HepG2 (cell line): ENCODE data around the gene STK4. TPM values are rescaled to one million over a fixed set of nuclear protein-coding genes. Genes with fewer than 3 reads are reported as not detected.

ENCODE experiments used
- BCL3 ChIP-seq: sonication (generic); formaldehyde crosslinking; IDR thresholded peaks from 2 replicates; pipeline ENCODE4 v1.5.1; 2020; ENCODE audit warnings: mild to moderate bottlenecking, missing genetic modification reagents, moderate library complexity
- CERS6 ChIP-seq: sonication (generic); formaldehyde crosslinking; IDR thresholded peaks from 2 replicates; pipeline ENCODE4 v1.5.0; 2020; ENCODE audit warnings: missing genetic modification reagents
- FOXA1 ChIP-seq, 2 experiments: fragments of 450-650 bp in 1 of 2; sonication (generic) in 1 of 2; formaldehyde crosslinking in 1 of 2; IDR thresholded peaks; 2 replicates each; pipeline versions ENCODE4 v1.4.0 to v1.6.1; 2016 to 2020; ENCODE audit warnings: missing genetic modification reagents in 1 of 2
- FOXJ3 ChIP-seq: sonication (generic); formaldehyde crosslinking; IDR thresholded peaks from 2 replicates; pipeline ENCODE4 v1.4.0; 2020; ENCODE audit warnings: missing genetic modification reagents, mild to moderate bottlenecking, borderline replicate concordance
- FOXP1 ChIP-seq, 2 experiments: fragments of 450-650 bp in 1 of 2; IDR thresholded peaks; 2 replicates each; pipeline ENCODE4 v1.6.1; 2017 to 2018; ENCODE audit warnings: antibody characterized with exemption in 1 of 2
- GLI4 ChIP-seq: sonication (generic); formaldehyde crosslinking; IDR thresholded peaks from 2 replicates; pipeline ENCODE4 v1.5.1; 2020; ENCODE audit warnings: missing genetic modification reagents, mild to moderate bottlenecking, moderate library complexity, borderline replicate concordance
- IRF2 ChIP-seq: IDR thresholded peaks from 2 replicates; pipeline ENCODE4 v1.6.1; 2018; ENCODE audit warnings: missing genetic modification reagents, missing compliant biosample characterization
- MAFF ChIP-seq: IDR thresholded peaks from 2 replicates; pipeline ENCODE4 v1.6.1; 2011; ENCODE audit warnings: low read depth, low read length, improper control_type of control experiment
- MBD4 ChIP-seq: IDR thresholded peaks from 2 replicates; pipeline ENCODE4 v1.6.1; 2012; ENCODE audit warnings: low read length, inconsistent platforms, borderline replicate concordance
- PATZ1 ChIP-seq: sonication (generic); formaldehyde crosslinking; IDR thresholded peaks from 2 replicates; pipeline ENCODE4 v1.4.0; 2020; ENCODE audit warnings: missing genetic modification reagents
- PRDM15 ChIP-seq: sonication (generic); formaldehyde crosslinking; IDR thresholded peaks from 2 replicates; pipeline ENCODE4 v1.4.0; 2020; ENCODE audit warnings: missing genetic modification reagents
- PRMT3 ChIP-seq: sonication (generic); formaldehyde crosslinking; IDR thresholded peaks from 2 replicates; pipeline ENCODE4 v1.8.1; 2022; ENCODE audit warnings: low read depth, mild to moderate bottlenecking, moderate library complexity, missing genetic modification reagents, borderline replicate concordance
- SMAD3 ChIP-seq: sonication (generic); formaldehyde crosslinking; IDR thresholded peaks from 2 replicates; pipeline ENCODE4 v1.4.0; 2020; ENCODE audit warnings: missing genetic modification reagents
- SOX5 ChIP-seq: IDR thresholded peaks from 2 replicates; pipeline ENCODE4 v1.6.1; 2016; ENCODE audit warnings: borderline replicate concordance
- TSC22D2 ChIP-seq: sonication (generic); formaldehyde crosslinking; IDR thresholded peaks from 2 replicates; pipeline ENCODE4 v1.5.1; 2020; ENCODE audit warnings: missing genetic modification reagents, mild to moderate bottlenecking, borderline replicate concordance
- U2AF1 ChIP-seq: fragments of 200-400 bp; formaldehyde crosslinking; optimal IDR thresholded peaks from 2 replicates; pipeline ENCODE3; 2017; ENCODE audit warnings: mild to moderate bottlenecking, low read depth, low read length
- ZBTB1 ChIP-seq: sonication (generic); formaldehyde crosslinking; IDR thresholded peaks from 2 replicates; pipeline ENCODE4 v1.4.0; 2020; ENCODE audit warnings: missing genetic modification reagents, borderline replicate concordance
- ZKSCAN1 ChIP-seq: fragments of 150-350 bp; IDR thresholded peaks from 2 replicates; pipeline ENCODE4 v1.6.1; 2014; ENCODE audit warnings: low read length
- ZNF329 ChIP-seq: sonication (generic); formaldehyde crosslinking; IDR thresholded peaks from 2 replicates; pipeline ENCODE4 v1.9.0; 2021; ENCODE audit warnings: low read depth, mild to moderate bottlenecking, missing genetic modification reagents
- ZNF773 ChIP-seq: sonication (generic); formaldehyde crosslinking; IDR thresholded peaks from 2 replicates; pipeline ENCODE4 v1.4.0; 2020; ENCODE audit warnings: missing genetic modification reagents, borderline replicate concordance
- ZNF777 ChIP-seq: sonication (generic); formaldehyde crosslinking; IDR thresholded peaks from 2 replicates; pipeline ENCODE4 v1.4.0; 2020; ENCODE audit warnings: missing genetic modification reagents
- ZNF781 ChIP-seq: sonication (generic); formaldehyde crosslinking; IDR thresholded peaks from 2 replicates; pipeline ENCODE4 v1.5.1; 2020; ENCODE audit warnings: borderline replicate concordance, mild to moderate bottlenecking, missing genetic modification reagents; ENCODE audit errors: not compliant biosample characterization
- ZSCAN25 ChIP-seq: sonication (generic); formaldehyde crosslinking; IDR thresholded peaks from 2 replicates; pipeline ENCODE4 v1.8.0; 2022; ENCODE audit warnings: mild to moderate bottlenecking, missing genetic modification reagents
- polyA plus RNA-seq, 8 experiments: library from polyadenylated mRNA; depleted of rRNA in 3 of 8; stranded (reverse) in 7 of 8; unstranded in 1 of 8; fragments of >200 nt; fragmentation: Illumina TruSeq in 4 of 8; extraction: Trizol in 4 of 8; gene quantifications; 2 replicates each; pipeline versions ENCODE4 v1.2.1 to v1.2.3, GENCODE V29; 2011 to 2016; ENCODE audit warnings: low read depth in 4 of 8, missing spikeins in 1 of 8, mixed read lengths in 1 of 8; ENCODE audit not compliant: insufficient read depth in 1 of 8
- total RNA-seq, 5 experiments: library from RNA; depleted of rRNA; stranded (reverse); fragments of >200 nt; fragmentation: Illumina TruSeq; extraction: Trizol; gene quantifications; 2 replicates each; pipeline ENCODE4 v1.2.3, GENCODE V29; 2016; ENCODE audit warnings: low read depth in 1 of 5

Gene STK4
- total and polyA plus RNA-seq, 2 of the 13 experiments (the other 11 are each of a cell fraction or from before 2014, with no cell fraction given), result 25.6 to 38.3 TPM

GRCh38 chr20:44959638-44960102 lies 6.6 kb upstream of the STK4 start (continued):
- TF ChIP-seq MAFF (no peak), FOXA1 (IDR thresholded peaks at IDR 0.05) (no peak), FOXA1 (CRISPR knock-in tag; IDR thresholded peaks at IDR 0.05) (peak; percentile 70), ZNF773 (CRISPR knock-in tag) (no peak), PRDM15 (CRISPR knock-in tag) (no peak), ZNF777 (CRISPR knock-in tag) (no peak), IRF2 (CRISPR knock-in tag) (no peak), PRMT3 (no peak), ZKSCAN1 (no peak), MBD4 (no peak), ZBTB1 (0 out of 2 replicates have a peak, but pooled peaks have one; percentile 8), PATZ1 (peak; percentile 75), U2AF1 (no peak), CERS6 (CRISPR knock-in tag) (0 out of 2 replicates have a peak, but pooled peaks have one; percentile 10), ZNF781 (CRISPR knock-in tag) (no peak), TSC22D2 (no peak), SMAD3 (CRISPR knock-in tag) (0 out of 2 replicates have a peak, but pooled peaks have one; percentile 2), BCL3 (no peak), ZNF329 (no peak), FOXP1 (IDR thresholded peaks at IDR 0.05) (no peak), FOXP1 (CRISPR knock-in tag; IDR thresholded peaks at IDR 0.05) (no peak), SOX5 (CRISPR knock-in tag) (0 out of 2 replicates have a peak, but pooled peaks have one; percentile 13), GLI4 (CRISPR knock-in tag) (0 out of 2 replicates have a peak, but pooled peaks have one; percentile 11), ZSCAN25 (CRISPR knock-in tag) (0 out of 2 replicates have a peak, but pooled peaks have one; percentile 2), FOXJ3 (CRISPR knock-in tag) (no peak)
